ENCODE data around the gene OOSP2. TPM values are rescaled to one million over a fixed set of nuclear protein-coding genes. Genes with fewer than 3 reads are reported as not detected.
"Not testable (repeated sequence)": the region's sequence is repeated elsewhere in the genome, so short reads cannot be mapped to it uniquely, and the experiment has no call there.

The OOSP2 gene
- total RNA-seq, 1 experiment from 2014 or later: not detected

GRCh38 chr11:60065801-60066200, 25.6 kb downstream of the OOSP2 start:
- intact Hi-C loops (cut with micrococcal nuclease; ENCODE audit: unreplicated experiment): no loop called here
- CTCF ChIA-PET: no interaction called here
- Histone ChIP-seq H3K9me3 (ENCODE audit: low read depth, low read length, poor library complexity, severe bottlenecking) (no peaks in the 10 kb centered on the region), H3K27me3 (replicated peaks; ENCODE audit: insufficient read depth, low read depth, low read length, poor library complexity) (no peaks in the 10 kb centered on the region), H3K36me3 (ENCODE audit: insufficient read depth, low read length, poor library complexity, severe bottlenecking) (no peaks in the 10 kb centered on the region), H3K4me3 (ENCODE audit: low read depth, low read length, poor library complexity, severe bottlenecking) (no peak overlapping the region), H3K4me1 (ENCODE audit: insufficient read depth, low read length, poor library complexity, severe bottlenecking) (no peaks in the 10 kb centered on the region), H3K27ac (ENCODE audit: low read depth, low read length, poor library complexity, severe bottlenecking) (no peak overlapping the region)
- TF ChIP-seq CTCF (conservative IDR thresholded peaks at IDR 0.05; ENCODE audit: low read depth, low read length) (no peak), EZH2 (IDR thresholded peaks at IDR 0.05; ENCODE audit: borderline replicate concordance, low read depth, low read length, poor library complexity, severe bottlenecking) (no peak)
- no peak for DNase-seq (ENCODE audit: low spot score)
- BruUV-seq (replicated peaks): no TSS peak
- POLR2A ChIA-PET (ENCODE audit: low non-redundant PET): no interaction called here

- Histone ChIP-seq H3K9me3 (ENCODE audit: low read depth, low read length, poor library complexity, severe bottlenecking) (no peaks in the 10 kb centered on the region), H3K4me3 (ENCODE audit: low read depth, low read length, poor library complexity, severe bottlenecking) (no peak overlapping the region), H3K36me3 (ENCODE audit: insufficient read depth, low read length, poor library complexity, severe bottlenecking) (no peaks in the 10 kb centered on the region), H3K4me1 (ENCODE audit: insufficient read depth, low read length, poor library complexity, severe bottlenecking) (no peaks in the 10 kb centered on the region), H3K27me3 (replicated peaks; ENCODE audit: insufficient read depth, low read depth, low read length, poor library complexity) (no peaks in the 10 kb centered on the region), H3K27ac (ENCODE audit: low read depth, low read length, poor library complexity, severe bottlenecking) (no peak overlapping the region)
- CTCF ChIA-PET: interaction anchor here (0.7 kb wide), 1 partner anchor 43 kb away, joined by 3 read pairs; no protein-coding TSS in a partner anchor
- POLR2A ChIA-PET (ENCODE audit: low non-redundant PET): no interaction called here
- intact Hi-C loops (cut with micrococcal nuclease; ENCODE audit: unreplicated experiment): no loop called here
- BruUV-seq (replicated peaks): no TSS peak
- TF ChIP-seq CTCF (conservative IDR thresholded peaks at IDR 0.05; ENCODE audit: low read depth, low read length) (no peak), EZH2 (IDR thresholded peaks at IDR 0.05; ENCODE audit: borderline replicate concordance, low read depth, low read length, poor library complexity, severe bottlenecking) (no peak)
- DNase-seq (ENCODE audit: low spot score): no peak
These were observed 29.2 kb downstream of the OOSP2 start for GRCh38 chr11:60069450-60069849.

GRCh38 chr11:60071644-60072043, 31.4 kb downstream of the OOSP2 start:
- H3K27me3 ChIP-seq (replicated peaks; ENCODE audit: insufficient read depth, low read depth, low read length, poor library complexity); H3K27ac ChIP-seq (ENCODE audit: low read depth, low read length, poor library complexity, severe bottlenecking); DNase-seq (ENCODE audit: low spot score); H3K9me3 ChIP-seq (ENCODE audit: low read depth, low read length, poor library complexity, severe bottlenecking); intact Hi-C loops (cut with micrococcal nuclease; ENCODE audit: unreplicated experiment); H3K4me3 ChIP-seq (ENCODE audit: low read depth, low read length, poor library complexity, severe bottlenecking); H3K4me1 ChIP-seq (ENCODE audit: insufficient read depth, low read length, poor library complexity, severe bottlenecking); BruUV-seq (replicated peaks); H3K36me3 ChIP-seq (ENCODE audit: insufficient read depth, low read length, poor library complexity, severe bottlenecking); POLR2A ChIA-PET (ENCODE audit: low non-redundant PET); CTCF ChIA-PET: not testable (repeated sequence)

GRCh38 chr11:60077216-60077817, 37.1 kb downstream of the OOSP2 start:
- Histone ChIP-seq H3K27ac (ENCODE audit: low read depth, low read length, poor library complexity, severe bottlenecking) (no peak overlapping the region), H3K4me1 (ENCODE audit: insufficient read depth, low read length, poor library complexity, severe bottlenecking) (no peaks in the 10 kb centered on the region), H3K36me3 (ENCODE audit: insufficient read depth, low read length, poor library complexity, severe bottlenecking) (no peaks in the 10 kb centered on the region), H3K9me3 (ENCODE audit: low read depth, low read length, poor library complexity, severe bottlenecking) (no peaks in the 10 kb centered on the region), H3K27me3 (replicated peaks; ENCODE audit: insufficient read depth, low read depth, low read length, poor library complexity) (peaks cover 47% of the 10 kb centered on the region), H3K4me3 (ENCODE audit: low read depth, low read length, poor library complexity, severe bottlenecking) (no peak overlapping the region)
- intact Hi-C loops (cut with micrococcal nuclease; ENCODE audit: unreplicated experiment): no loop called here
- CTCF ChIA-PET: no interaction called here
- TF ChIP-seq EZH2 (IDR thresholded peaks at IDR 0.05; ENCODE audit: borderline replicate concordance, low read depth, low read length, poor library complexity, severe bottlenecking) (no peak), CTCF (conservative IDR thresholded peaks at IDR 0.05; ENCODE audit: low read depth, low read length) (no peak)
- POLR2A ChIA-PET (ENCODE audit: low non-redundant PET): no interaction called here
- no TSS peak for BruUV-seq (replicated peaks)
- DNase-seq (ENCODE audit: low spot score): no peak
